Ovary (tissue), 9 donors: ENCODE data around the gene SPPL3. TPM values are rescaled to one million over a fixed set of nuclear protein-coding genes. Genes with fewer than 3 reads are reported as not detected.
A peak's percentile ranks its signal among the peaks of the same experiment; 100 is the strongest.
"Not testable (repeated sequence)": the region's sequence is repeated elsewhere in the genome, so short reads cannot be mapped to it uniquely, and the experiment has no call there.

Experiments
- DNase-seq, 5 donors: peaks; one replicate each; pipeline ENCODE4 v3.0.0-alpha.2; 2019 to 2020
- H3K27ac ChIP-seq, 2 donors: fragments of 200-600 bp; one replicate each; pipeline versions ENCODE4 v1.5.1 to v1.8.0; 2019 to 2022
- H3K27me3 ChIP-seq: fragments of 200-600 bp; one replicate; pipeline ENCODE4 v1.8.0; 2022
- H3K36me3 ChIP-seq: fragments of 200-600 bp; sonication (generic); one replicate; pipeline ENCODE4 v1.5.1; 2019
- H3K4me1 ChIP-seq: one replicate; pipeline ENCODE4 v1.8.1; 2013; ENCODE audit warnings: mild to moderate bottlenecking, moderate library complexity; ENCODE audit not compliant: insufficient read depth
- H3K4me3 ChIP-seq: fragments of 200-600 bp; sonication (generic); one replicate; pipeline ENCODE4 v1.5.1; 2017
- H3K9me3 ChIP-seq, 2 donors: fragments of 200-600 bp in 1 of 2; sonication (generic) in 1 of 2; one replicate each; pipeline versions ENCODE4 v1.5.1 to v1.8.1; 2013 to 2019; ENCODE audit warnings: mild to moderate bottlenecking in 1 of 2, moderate library complexity in 1 of 2
- EP300 ChIP-seq: sonication (generic); formaldehyde crosslinking; IDR thresholded peaks from one replicate; pipeline ENCODE4 v1.6.1; 2017; ENCODE audit warnings: antibody characterized with exemption
- POLR2A ChIP-seq: fragments of 450-650 bp; IDR thresholded peaks from one replicate; pipeline ENCODE4 v1.6.1; 2017; ENCODE audit warnings: antibody characterized with exemption, mild to moderate bottlenecking, moderate library complexity
- WGBS, 3 donors: extraction: QIAGEN DNeasy Blood & Tissue Kit in 1 of 3; methylation state at CpG; one replicate each; pipeline versions ENCODE4 v1.1.5 to v1.1.7; 2013 to 2017; 5-methylcytosine and 5-hydroxymethylcytosine counted together
- intact Hi-C, 4 donors: fragments of 100-400 bp; cut with DNase I; formaldehyde crosslinking; loops; one replicate each; pipeline versions ENCODE4 v1.11.0 to v1.15.1; 2022 to 2023
- polyA plus RNA-seq, 2 donors: library from polyadenylated mRNA; stranded (reverse); fragments of 200-250 nt in 1 of 2; fragments of 350-450 nt in 1 of 2; fragmentation: Illumina TruSeq in 1 of 2; extraction: RNeasy Lipid Tissue Mini Kit (QIAGEN cat#74804) in 1 of 2; gene quantifications; one replicate each; pipeline ENCODE4 v1.2.3, GENCODE V29; 2013 to 2014
- total RNA-seq, 7 donors: library from RNA; depleted of rRNA in 2 of 7; stranded (reverse); fragments of >200 nt in 2 of 7; fragmentation: NEBNext Ultra II Directional in 3 of 7; extraction: Animal tissue kit (Norgen Biotek cat#: 25700) in 3 of 7; gene quantifications; one replicate each; pipeline versions ENCODE4 v1.1.0 to v1.2.4, GENCODE V29; 2016 to 2023
- TF ChIP-seq, protein P1 (sequence below), 3 donors: fragments of 450-650 bp in 2 of 3; fragments of 200-600 bp in 1 of 3; IDR thresholded peaks; one replicate each; pipeline versions ENCODE4 v1.5.1 to v1.8.0; 2016 to 2022; ENCODE audit warnings: antibody characterized with exemption in 3 of 3, mild to moderate bottlenecking in 1 of 3
- donor health status: DM: no; HTN: no; CAD: no; lungs with moderate emphysema.
- donor health status: DM: no; HTN: no; CAD: no.
- donor health status: Bipolar disorder and iron deficiency.
- donor health status: DM: yes; HTN: yes; CAD: no.
- donor health status: DM: no; HTN: no; CAD: no.
- donor health status: DM: yes; HTN: yes; CAD: no.

SPPL3 gene
- total and polyA plus RNA-seq, 9 donors: 24.2 to 87.4 (median 51.9) TPM

DNA sequence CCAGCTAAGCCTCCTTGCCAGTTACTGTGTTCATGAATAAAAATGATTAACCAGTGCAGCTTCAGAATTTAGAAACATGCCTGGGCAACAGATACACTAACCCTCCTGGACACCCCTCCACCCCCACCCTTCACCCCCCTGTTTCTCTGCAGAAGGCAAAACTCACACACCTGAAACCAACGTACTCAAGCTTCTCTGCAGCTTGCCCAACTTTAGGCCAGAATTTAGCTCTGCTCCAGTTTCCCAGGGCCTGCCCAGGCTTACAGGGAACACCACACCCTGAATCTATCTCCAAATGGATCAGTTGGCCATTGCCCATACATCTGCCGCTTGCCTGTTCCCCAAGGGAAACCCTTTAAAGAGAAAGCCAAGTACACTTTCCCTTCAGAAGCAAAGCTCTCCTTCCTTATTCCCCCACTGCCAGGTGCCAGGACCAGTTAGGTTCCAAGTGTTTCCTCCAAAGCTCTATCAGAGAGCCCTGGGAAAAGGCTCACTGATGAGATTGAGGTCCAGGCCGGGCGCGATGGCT, 1.8 kb upstream of the SPPL3 start:
- no peaks in the 10 kb centered on the region for H3K27me3 ChIP-seq
- peaks cover 9% of the 10 kb centered on the region for H3K4me1 ChIP-seq
- no peaks in the 10 kb centered on the region for H3K9me3 ChIP-seq
- H3K27ac ChIP-seq: no peak overlapping the region
- intact Hi-C loops: no loop called here
- DNase-seq: no peak
- WGBS, 3 donors: 86 to 92% (median 90%) methylated on average over 5 of the region's 5 CpGs
- TF ChIP-seq, protein P1, sequence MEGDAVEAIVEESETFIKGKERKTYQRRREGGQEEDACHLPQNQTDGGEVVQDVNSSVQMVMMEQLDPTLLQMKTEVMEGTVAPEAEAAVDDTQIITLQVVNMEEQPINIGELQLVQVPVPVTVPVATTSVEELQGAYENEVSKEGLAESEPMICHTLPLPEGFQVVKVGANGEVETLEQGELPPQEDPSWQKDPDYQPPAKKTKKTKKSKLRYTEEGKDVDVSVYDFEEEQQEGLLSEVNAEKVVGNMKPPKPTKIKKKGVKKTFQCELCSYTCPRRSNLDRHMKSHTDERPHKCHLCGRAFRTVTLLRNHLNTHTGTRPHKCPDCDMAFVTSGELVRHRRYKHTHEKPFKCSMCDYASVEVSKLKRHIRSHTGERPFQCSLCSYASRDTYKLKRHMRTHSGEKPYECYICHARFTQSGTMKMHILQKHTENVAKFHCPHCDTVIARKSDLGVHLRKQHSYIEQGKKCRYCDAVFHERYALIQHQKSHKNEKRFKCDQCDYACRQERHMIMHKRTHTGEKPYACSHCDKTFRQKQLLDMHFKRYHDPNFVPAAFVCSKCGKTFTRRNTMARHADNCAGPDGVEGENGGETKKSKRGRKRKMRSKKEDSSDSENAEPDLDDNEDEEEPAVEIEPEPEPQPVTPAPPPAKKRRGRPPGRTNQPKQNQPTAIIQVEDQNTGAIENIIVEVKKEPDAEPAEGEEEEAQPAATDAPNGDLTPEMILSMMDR (IDR thresholded peaks at IDR 0.05): no peak
- TF ChIP-seq EP300 (no peak), POLR2A (no peak)
- H3K4me3 ChIP-seq: no peak overlapping the region
- H3K36me3 ChIP-seq: no peaks in the 10 kb centered on the region

DNA sequence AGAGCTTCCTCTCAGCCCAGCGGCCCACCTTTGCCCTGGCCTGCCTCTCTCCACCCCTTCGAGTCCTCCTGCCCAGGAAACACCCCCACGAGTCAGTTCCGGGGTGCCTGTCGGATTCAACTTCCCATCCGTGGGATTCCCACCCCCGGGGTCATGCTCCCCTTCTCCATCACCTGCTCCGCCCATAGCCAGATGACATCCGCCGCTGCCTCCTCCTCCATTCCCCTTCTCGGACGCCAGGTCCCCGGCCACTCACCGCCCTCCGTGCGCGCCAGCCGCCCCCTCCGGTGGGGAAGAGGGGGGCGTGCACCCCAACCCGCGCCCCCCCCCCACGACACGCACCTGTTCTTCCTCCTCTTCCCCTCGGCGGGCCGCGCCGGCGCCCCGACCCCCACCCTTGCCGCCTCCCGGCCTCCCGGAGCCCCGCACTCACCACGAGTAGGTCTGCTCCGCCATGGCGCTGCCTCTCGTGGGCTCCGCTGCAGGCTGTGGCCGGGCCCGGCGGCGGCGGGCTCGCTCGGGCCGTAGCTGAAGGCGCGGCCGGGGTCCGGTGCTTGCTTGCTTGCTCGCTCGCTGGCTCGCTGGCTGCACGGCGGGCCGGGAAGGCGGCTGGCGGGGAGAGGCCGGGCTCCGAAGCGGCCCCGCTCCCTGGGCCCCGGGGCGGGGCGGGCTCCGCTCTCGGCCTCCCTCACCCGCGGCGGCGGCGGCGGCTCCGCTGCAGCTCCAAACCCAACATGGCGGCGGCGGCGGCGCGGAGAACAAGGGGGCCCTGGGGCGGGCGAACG, 554 bp downstream of the SPPL3 start:
- peak; percentile 48 to 70 (median 60) for DNase-seq
- no peaks in the 10 kb centered on the region for H3K36me3 ChIP-seq
- no peak for TF ChIP-seq POLR2A
- TF ChIP-seq EP300: no peak
- TF ChIP-seq, protein P1 (IDR thresholded peaks at IDR 0.05): no peak
- WGBS, 3 donors: 0 to 1% (median 1%) methylated on average over 63 to 85 of the region's 85 CpGs
- no peaks in the 10 kb centered on the region for H3K27me3 ChIP-seq
- peak overlapping the region; percentile 58 for H3K4me3 ChIP-seq
- H3K27ac ChIP-seq: peak overlapping the region; percentile 71 to 79
- intact Hi-C loops: no loop called here
- H3K4me1 ChIP-seq: peaks cover 12% of the 10 kb centered on the region
- no peaks in the 10 kb centered on the region for H3K9me3 ChIP-seq

DNA sequence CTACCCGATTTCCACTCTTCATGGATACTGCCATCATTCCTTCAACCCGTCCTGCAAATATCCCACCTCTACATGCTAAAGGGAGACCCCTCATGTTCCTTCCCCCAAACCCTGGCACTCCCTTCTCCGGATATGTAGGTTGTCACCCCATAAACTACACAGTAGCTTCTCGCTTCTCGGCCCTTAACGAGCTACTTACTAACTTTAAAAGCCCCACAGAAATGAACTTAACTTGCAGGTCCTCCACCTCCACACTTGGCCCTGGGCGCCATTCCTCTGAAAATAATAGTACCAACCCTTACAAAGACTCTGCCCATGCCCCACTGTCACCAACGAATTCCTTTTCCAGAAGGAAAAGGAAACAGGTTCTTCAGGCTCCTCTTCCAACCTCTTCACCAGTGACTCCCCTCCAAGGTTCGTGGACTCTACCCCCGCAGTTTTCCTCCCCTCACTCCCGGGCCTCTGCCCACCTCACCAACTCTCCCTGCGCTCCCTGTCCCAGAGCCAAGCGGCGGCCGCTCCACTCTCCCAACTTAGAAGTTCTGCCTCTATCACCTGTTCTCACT, 1.2 kb downstream of the SPPL3 start:
- TF ChIP-seq, protein P1 (IDR thresholded peaks at IDR 0.05): no peak
- TF ChIP-seq EP300: no peak
- Histone ChIP-seq H3K27me3 (no peaks in the 10 kb centered on the region), H3K36me3 (no peaks in the 10 kb centered on the region), H3K4me1 (peaks cover 12% of the 10 kb centered on the region), H3K9me3 (no peaks in the 10 kb centered on the region), H3K27ac (peak overlapping the region; percentile 71 to 79), H3K4me3 (peak overlapping the region; percentile 58)
- intact Hi-C loops: no loop called here
- no peak for DNase-seq
- WGBS, 3 donors: 6 to 7% (median 6%) methylated on average over 15 of the region's 15 CpGs

DNA sequence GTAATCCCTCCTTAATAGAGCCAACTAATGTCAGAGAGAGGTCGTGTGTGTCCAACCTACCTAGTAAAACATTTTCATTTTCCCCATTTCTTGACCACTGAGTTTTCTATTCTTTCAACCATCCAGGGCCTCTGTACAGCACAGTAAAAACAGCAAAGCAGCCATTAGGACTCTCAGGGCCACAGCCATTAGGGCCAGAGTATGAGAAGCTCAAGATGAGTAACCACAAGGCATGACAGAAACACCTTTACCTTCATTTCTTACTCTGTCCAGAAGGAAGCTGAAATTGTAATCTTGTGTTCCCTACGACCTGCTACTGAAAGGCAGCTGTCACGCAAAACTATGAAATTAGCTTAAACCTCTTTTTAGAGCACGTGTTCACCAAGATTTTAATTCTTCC, 2.3 kb downstream of the SPPL3 start:
- no peak overlapping the region for H3K4me3 ChIP-seq
- intact Hi-C loops: no loop called here
- no peaks in the 10 kb centered on the region for H3K36me3 ChIP-seq
- H3K4me1 ChIP-seq: peaks cover 12% of the 10 kb centered on the region
- no peaks in the 10 kb centered on the region for H3K27me3 ChIP-seq
- DNase-seq: no peak
- no peak overlapping the region for H3K27ac ChIP-seq
- WGBS, 3 donors: 80 to 89% (median 84%) methylated on average over 4 of the region's 4 CpGs
- TF ChIP-seq, protein P1 (IDR thresholded peaks at IDR 0.05): no peak
- no peak for TF ChIP-seq POLR2A
- no peak for TF ChIP-seq EP300
- no peaks in the 10 kb centered on the region for H3K9me3 ChIP-seq

DNA sequence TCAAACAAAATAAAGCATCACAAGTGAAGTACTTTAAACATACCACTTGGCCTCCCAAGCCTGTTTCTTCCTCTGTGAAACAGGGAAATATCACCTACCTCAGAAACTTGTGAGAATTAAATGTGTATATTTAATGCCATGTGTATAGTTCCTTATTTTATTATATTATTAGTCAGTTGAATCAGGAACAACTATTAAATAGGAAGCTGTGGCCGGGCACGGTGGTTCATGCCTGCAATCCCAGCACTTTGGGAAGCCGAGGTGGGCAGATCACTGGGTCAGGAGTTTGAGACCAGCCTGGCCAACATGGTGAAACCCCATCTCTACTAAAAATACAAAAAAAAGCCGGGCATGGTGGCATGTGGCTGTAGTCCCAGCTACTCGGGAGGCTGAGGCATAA, 3.1 kb downstream of the SPPL3 start:
- DNase-seq, H3K9me3 ChIP-seq, H3K27ac ChIP-seq, H3K4me3 ChIP-seq, intact Hi-C loops, H3K36me3 ChIP-seq, H3K27me3 ChIP-seq: not testable (repeated sequence)
- peaks cover 12% of the 10 kb centered on the region for H3K4me1 ChIP-seq
- 87 to 90% (median 88%) methylated on average over 5 of the region's 5 CpGs for WGBS, 3 donors
